Endodermal cell (in vitro differentiated cells): ENCODE measurements around the gene SDE2. TPM values are rescaled to one million over a fixed set of nuclear protein-coding genes. Genes with fewer than 3 reads are reported as not detected.
A peak's percentile ranks its signal among the peaks of the same experiment; 100 is the strongest.

Experiments
- DNase-seq: peaks from one replicate; pipeline ENCODE4 v3.0.0-alpha.2; 2017
- H3K27ac ChIP-seq: 2 replicates; pipeline ENCODE4 v1.5.1; 2013; ENCODE audit warnings: mild to moderate bottlenecking, low read depth, low read length, moderate library complexity
- H3K27me3 ChIP-seq: 2 replicates; pipeline ENCODE4 v1.6.1; 2013; ENCODE audit warnings: mild to moderate bottlenecking, low read length, moderate library complexity; ENCODE audit not compliant: insufficient read depth, control insufficient read depth, poor library complexity, severe bottlenecking
- H3K36me3 ChIP-seq: 2 replicates; pipeline ENCODE4 v1.7.0; 2013; ENCODE audit warnings: mild to moderate bottlenecking, low read length, moderate library complexity; ENCODE audit not compliant: control insufficient read depth, insufficient read depth
- H3K4me1 ChIP-seq: one replicate; pipeline ENCODE4 v1.7.0; 2013; ENCODE audit warnings: low read length; ENCODE audit not compliant: control insufficient read depth, insufficient read depth
- H3K4me3 ChIP-seq: 2 replicates; pipeline ENCODE4 v1.5.1; 2013; ENCODE audit warnings: mild to moderate bottlenecking, low read length, moderate library complexity
- H3K9ac ChIP-seq: 2 replicates; pipeline ENCODE4 v1.6.1; 2013; ENCODE audit warnings: mild to moderate bottlenecking, low read length, moderate library complexity; ENCODE audit not compliant: poor library complexity, severe bottlenecking; ENCODE audit errors: extremely low read depth
- H3K9me3 ChIP-seq: 2 replicates; pipeline ENCODE4 v1.6.1; 2013; ENCODE audit warnings: mild to moderate bottlenecking, low read length, moderate library complexity; ENCODE audit not compliant: control insufficient read depth
- H3K27ac Mint-ChIP-seq: 2 replicates; pipeline ENCODE4 v1.8.0; 2020; ENCODE audit warnings: mixed read lengths
- H3K27me3 Mint-ChIP-seq: 2 replicates; pipeline ENCODE4 v1.8.0; 2021; ENCODE audit warnings: mild to moderate bottlenecking, mixed read lengths; ENCODE audit not compliant: insufficient read depth
- H3K36me3 Mint-ChIP-seq: 2 replicates; pipeline ENCODE4 v1.8.0; 2020; ENCODE audit warnings: low read depth, mixed read lengths
- H3K4me1 Mint-ChIP-seq: 2 replicates; pipeline ENCODE4 v1.8.0; 2020; ENCODE audit warnings: mixed read lengths
- H3K4me3 Mint-ChIP-seq: 2 replicates; pipeline ENCODE4 v1.8.0; 2020; ENCODE audit warnings: mild to moderate bottlenecking, moderate library complexity, mixed read lengths
- H3K9me3 Mint-ChIP-seq: 2 replicates; pipeline ENCODE4 v1.8.0; 2020; ENCODE audit warnings: mild to moderate bottlenecking, mixed read lengths
- CTCF ChIP-seq: fragments of 200-600 bp; sonication (generic); conservative IDR thresholded peaks from 2 replicates; pipeline ENCODE4 v1.5.0; 2021; ENCODE audit warnings: antibody characterized with exemption, mild to moderate bottlenecking
- WGBS, 2 experiments: methylation state at CpG; one replicate each; pipeline versions ENCODE4 v1.1.5 to v1.1.7; 2013; ENCODE audit warnings: missing lambda C conversion rate in 2 of 2, mixed read lengths in 1 of 2; ENCODE audit not compliant: insufficient coverage in 1 of 2, insufficient read length in 1 of 2; 5-methylcytosine and 5-hydroxymethylcytosine counted together
- total RNA-seq, 2 donors: library from RNA; stranded (reverse); fragmentation: NEBNext Ultra II Directional in 1 of 2; extraction: Animal tissue kit (Norgen Biotek cat#: 25700) in 1 of 2; gene quantifications; 2 replicates in 1 of 2; 3 replicates in 1 of 2; pipeline ENCODE4 v1.2.1, GENCODE V29; 2021

The SDE2 gene
- total RNA-seq, 2 donors from 2014 or later = 19.0 to 21.6 TPM

- Histone ChIP-seq H3K4me3 (no peak overlapping the region), H3K27me3 (no peaks in the 10 kb centered on the region), H3K9ac (peak overlapping the region; percentile 96), H3K9me3 (no peaks in the 10 kb centered on the region), H3K4me1 (peaks cover 40% of the 10 kb centered on the region), H3K36me3 (peaks cover 32% of the 10 kb centered on the region), H3K27ac (no peak overlapping the region)
- WGBS, 2 experiments = 63 to 83% methylated on average over 7 of the region's 7 CpGs
- Mint-ChIP-seq H3K27ac (peak overlapping the region; percentile 92), H3K9me3 (no peaks in the 10 kb centered on the region), H3K27me3 (peaks cover 4% of the 10 kb centered on the region), H3K4me3 (peak overlapping the region; percentile 69), H3K36me3 (peaks cover 8% of the 10 kb centered on the region), H3K4me1 (peaks cover 50% of the 10 kb centered on the region)
- DNase-seq = peak; percentile 79
- no peak for TF ChIP-seq CTCF
Measured at GRCh38 chr1:225942574-225942973, 56.6 kb downstream of the SDE2 start.

GRCh38 chr1:225941942-225942222 lies 57.3 kb downstream of the SDE2 start:
- Histone ChIP-seq H3K36me3 (peaks cover 39% of the 10 kb centered on the region), H3K27me3 (no peaks in the 10 kb centered on the region), H3K27ac (peak overlapping the region; percentile 3), H3K9me3 (no peaks in the 10 kb centered on the region), H3K9ac (peak overlapping the region; percentile 96), H3K4me1 (peaks cover 34% of the 10 kb centered on the region), H3K4me3 (peak overlapping the region; percentile 88)
- Mint-ChIP-seq H3K9me3 (no peaks in the 10 kb centered on the region), H3K4me1 (peaks cover 48% of the 10 kb centered on the region), H3K36me3 (peaks cover 12% of the 10 kb centered on the region), H3K27ac (peak overlapping the region; percentile 92), H3K27me3 (no peaks in the 10 kb centered on the region), H3K4me3 (peak overlapping the region; percentile 69)
- DNase-seq = no peak
- no peak for TF ChIP-seq CTCF
- WGBS, 2 experiments = 83 to 85% methylated on average over 1 of the region's 1 CpG

- Histone ChIP-seq H3K4me3 (peak within 1 kb of the TSS; percentile 88), H3K36me3 (peaks cover 39% of the 10 kb centered on the region), H3K27ac (peak within 1 kb of the TSS; percentile 3), H3K27me3 (no peaks in the 10 kb centered on the region), H3K9ac (peak within 1 kb of the TSS; percentile 96), H3K9me3 (no peaks in the 10 kb centered on the region), H3K4me1 (peaks cover 29% of the 10 kb centered on the region)
- Mint-ChIP-seq H3K27me3 (no peaks in the 10 kb centered on the region), H3K36me3 (peaks cover 12% of the 10 kb centered on the region), H3K9me3 (no peaks in the 10 kb centered on the region), H3K27ac (peak within 1 kb of the TSS; percentile 92), H3K4me3 (peak within 1 kb of the TSS; percentile 69), H3K4me1 (peaks cover 45% of the 10 kb centered on the region)
- DNase-seq = peak; percentile 68
- TF ChIP-seq CTCF = no peak
- 55 to 74% methylated on average over 6 of the region's 6 CpGs for WGBS, 2 experiments
Measured at GRCh38 chr1:225941187-225941941, 57.8 kb downstream of the SDE2 start, which contains the start of gene LEFTY2. LEFTY2 (minus strand) TSS chr1:225941220; CDS start chr1:225941140, 80 bp downstream.
